ENCODE measurements around the gene TEX10.
A peak's percentile ranks its signal among the peaks of the same experiment; 100 is the strongest.

TEX10 gene

DNA sequence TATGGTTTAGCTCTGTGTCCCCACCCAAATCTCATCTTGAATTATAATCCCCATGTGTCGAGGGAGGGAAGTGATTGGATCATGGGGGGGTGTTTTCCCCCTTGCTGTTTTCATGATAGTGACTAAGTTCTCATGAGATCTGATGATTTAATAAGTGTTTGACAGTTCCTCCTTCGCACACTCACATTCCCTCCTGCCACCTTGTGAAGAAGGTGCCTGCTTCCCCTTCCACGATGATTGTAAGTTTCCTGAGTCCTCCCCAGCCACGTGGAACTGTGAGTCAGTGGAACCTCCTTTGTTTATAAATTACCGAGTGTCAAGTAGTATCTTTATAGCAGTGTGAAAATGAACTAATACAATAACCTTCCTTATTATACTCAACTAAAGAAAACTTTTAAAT, 24.3 kb upstream of the TEX10 start:
- no peak overlapping the region for H4K91ac ChIP-seq (ENCODE audit: low read depth, low read length, poor library complexity)
- no peak overlapping the region for H3K27ac ChIP-seq (replicated peaks; ENCODE audit: low read length)
- no peaks in the 10 kb centered on the region for H3K27me3 ChIP-seq (ENCODE audit: control insufficient read depth in 3 of 3, insufficient read depth in 3 of 3, low read depth in 1 of 3, low read length in 3 of 3)
- no peak overlapping the region for H3K9ac ChIP-seq (ENCODE audit: low read depth, low read length, poor library complexity)
- no peaks in the 10 kb centered on the region for H3K36me3 ChIP-seq (replicated peaks in 1 of 2; ENCODE audit: control insufficient read depth in 2 of 2, insufficient read depth in 2 of 2, low read length in 2 of 2)
- no peak overlapping the region for H2BK15ac ChIP-seq (ENCODE audit: low read length)
- H2BK120ac ChIP-seq (ENCODE audit: low read depth, low read length) = no peak overlapping the region
- no peak overlapping the region for H3K4me3 ChIP-seq (ENCODE audit: low read length in 2 of 2)
- no CpG with 5 or more reads among the region's 5 CpGs for WGBS, 2 donors (ENCODE audit: extremely low coverage in 2 of 2, insufficient read length in 2 of 2, insufficient replicate concordance in 1 of 2)
- H3K4me1 ChIP-seq (ENCODE audit: control insufficient read depth in 2 of 2, insufficient read depth in 1 of 2, low read depth in 1 of 2, low read length in 2 of 2) = no peaks in the 10 kb centered on the region
- peaks cover 2 to 17% of the 10 kb centered on the region in 2 donors for H3K9me3 ChIP-seq (replicated peaks in 1 of 2; ENCODE audit: control insufficient read depth in 2 of 2, insufficient read depth in 1 of 2, low read depth in 1 of 2, low read length in 2 of 2)
- H3K4ac ChIP-seq (ENCODE audit: low read length) = no peak overlapping the region
- H2AFZ ChIP-seq (ENCODE audit: low read length) = no peak overlapping the region
- H3K14ac ChIP-seq (ENCODE audit: low read length) = no peak overlapping the region
- H4K8ac ChIP-seq (ENCODE audit: low read depth, low read length) = no peak overlapping the region
- no peak overlapping the region for H3K18ac ChIP-seq (ENCODE audit: low read length)
- H2AK5ac ChIP-seq (ENCODE audit: low read depth, low read length) = no peak overlapping the region
- no peak overlapping the region for H3K4me2 ChIP-seq (ENCODE audit: insufficient read depth, low read length, poor library complexity, severe bottlenecking)
- H3K79me1 ChIP-seq (ENCODE audit: low read depth, low read length) = no peaks in the 10 kb centered on the region
- H2BK5ac ChIP-seq (ENCODE audit: low read length) = no peak overlapping the region
- DNase-seq (ENCODE audit: low spot score) = no peak
- H2BK12ac ChIP-seq (ENCODE audit: low read length) = no peak overlapping the region
- H3K23ac ChIP-seq (ENCODE audit: low read depth, low read length, poor library complexity) = no peak overlapping the region

DNA sequence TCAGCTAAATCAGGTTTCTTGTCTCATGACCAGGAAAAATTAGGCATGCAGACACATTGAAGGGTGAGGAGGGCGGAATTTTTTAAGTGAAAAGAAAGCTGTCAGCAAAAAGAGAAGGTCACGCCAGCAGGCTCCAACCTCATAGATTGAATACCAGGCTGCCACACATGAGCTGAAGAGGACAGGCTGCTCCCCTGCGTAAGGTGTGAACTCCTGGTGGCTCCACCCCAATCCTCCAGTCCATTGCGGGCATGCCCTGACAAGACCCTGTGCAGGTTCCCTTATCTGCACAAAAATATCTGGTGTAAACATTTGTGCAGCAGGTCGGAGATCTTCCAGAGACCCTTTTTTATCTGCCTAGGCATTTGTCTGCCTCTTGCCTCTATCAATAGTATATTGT, 22.9 kb upstream of the TEX10 start:
- Histone ChIP-seq H4K91ac (ENCODE audit: low read depth, low read length, poor library complexity) (no peak overlapping the region), H2BK120ac (ENCODE audit: low read depth, low read length) (no peak overlapping the region), H3K23ac (ENCODE audit: low read depth, low read length, poor library complexity) (no peak overlapping the region), H4K8ac (ENCODE audit: low read depth, low read length) (no peak overlapping the region), H2BK5ac (ENCODE audit: low read length) (no peak overlapping the region), H3K4me1 (ENCODE audit: control insufficient read depth in 2 of 2, insufficient read depth in 1 of 2, low read depth in 1 of 2, low read length in 2 of 2) (no peaks in the 10 kb centered on the region), H3K14ac (ENCODE audit: low read length) (no peak overlapping the region), H3K36me3 (replicated peaks in 1 of 2; ENCODE audit: control insufficient read depth in 2 of 2, insufficient read depth in 2 of 2, low read length in 2 of 2) (no peaks in the 10 kb centered on the region), H3K27ac (replicated peaks; ENCODE audit: low read length) (no peak overlapping the region), H3K9me3 (replicated peaks in 1 of 2; ENCODE audit: control insufficient read depth in 2 of 2, insufficient read depth in 1 of 2, low read depth in 1 of 2, low read length in 2 of 2) (peaks cover 2 to 20% of the 10 kb centered on the region in 2 donors), H2AK5ac (ENCODE audit: low read depth, low read length) (no peak overlapping the region), H3K79me1 (ENCODE audit: low read depth, low read length) (no peaks in the 10 kb centered on the region), H3K4me2 (ENCODE audit: insufficient read depth, low read length, poor library complexity, severe bottlenecking) (no peak overlapping the region), H3K18ac (ENCODE audit: low read length) (peak overlapping the region; percentile 15), H2AFZ (ENCODE audit: low read length) (no peak overlapping the region), H2BK15ac (ENCODE audit: low read length) (no peak overlapping the region), H2BK12ac (ENCODE audit: low read length) (no peak overlapping the region), H3K4me3 (ENCODE audit: low read length in 2 of 2) (no peak overlapping the region), H3K27me3 (ENCODE audit: control insufficient read depth in 3 of 3, insufficient read depth in 3 of 3, low read depth in 1 of 3, low read length in 3 of 3) (no peaks in the 10 kb centered on the region), H3K4ac (ENCODE audit: low read length) (no peak overlapping the region), H3K9ac (ENCODE audit: low read depth, low read length, poor library complexity) (no peak overlapping the region)
- DNase-seq (ENCODE audit: low spot score) = no peak
- no CpG with 5 or more reads among the region's 5 CpGs for WGBS, 2 donors (ENCODE audit: extremely low coverage in 2 of 2, insufficient read length in 2 of 2, insufficient replicate concordance in 1 of 2)

DNA sequence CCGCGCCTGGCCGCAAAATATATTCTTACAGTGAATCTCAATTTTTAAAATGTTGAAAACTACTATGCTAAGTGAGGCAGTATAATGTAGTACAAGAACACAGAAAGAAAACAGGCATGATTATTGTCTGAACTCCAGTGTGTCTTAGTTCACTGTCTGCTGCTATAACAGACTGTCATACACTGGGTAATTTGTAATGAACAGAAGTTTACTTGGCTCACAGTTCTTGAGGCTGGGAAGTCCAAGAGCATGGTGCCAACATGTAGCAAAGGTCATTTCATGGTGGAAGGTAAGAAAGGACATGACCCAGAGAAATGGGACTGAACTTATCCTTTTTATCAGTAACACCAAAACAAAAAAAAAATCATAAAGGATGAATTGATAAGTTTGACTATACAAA, 19.9 kb upstream of the TEX10 start:
- no peak overlapping the region for H3K27ac ChIP-seq (replicated peaks; ENCODE audit: low read length)
- no CpG with 5 or more reads among the region's 3 CpGs for WGBS, 2 donors (ENCODE audit: extremely low coverage in 2 of 2, insufficient read length in 2 of 2, insufficient replicate concordance in 1 of 2)
- no peak overlapping the region for H2AFZ ChIP-seq (ENCODE audit: low read length)
- H3K9ac ChIP-seq (ENCODE audit: low read depth, low read length, poor library complexity) = no peak overlapping the region
- no peak overlapping the region for H3K4me3 ChIP-seq (ENCODE audit: low read length in 2 of 2)
- H2BK5ac ChIP-seq (ENCODE audit: low read length) = no peak overlapping the region
- no peak overlapping the region for H2BK12ac ChIP-seq (ENCODE audit: low read length)
- peaks cover 9 to 39% of the 10 kb centered on the region in 2 donors for H3K9me3 ChIP-seq (replicated peaks in 1 of 2; ENCODE audit: control insufficient read depth in 2 of 2, insufficient read depth in 1 of 2, low read depth in 1 of 2, low read length in 2 of 2)
- no peaks in the 10 kb centered on the region for H3K27me3 ChIP-seq (ENCODE audit: control insufficient read depth in 3 of 3, insufficient read depth in 3 of 3, low read depth in 1 of 3, low read length in 3 of 3)
- H4K91ac ChIP-seq (ENCODE audit: low read depth, low read length, poor library complexity) = no peak overlapping the region
- no peak overlapping the region for H3K14ac ChIP-seq (ENCODE audit: low read length)
- no peak overlapping the region for H2BK15ac ChIP-seq (ENCODE audit: low read length)
- DNase-seq (ENCODE audit: low spot score) = no peak
- no peak overlapping the region for H2AK5ac ChIP-seq (ENCODE audit: low read depth, low read length)
- no peak overlapping the region for H4K8ac ChIP-seq (ENCODE audit: low read depth, low read length)
- no peak overlapping the region for H2BK120ac ChIP-seq (ENCODE audit: low read depth, low read length)
- no peak overlapping the region for H3K23ac ChIP-seq (ENCODE audit: low read depth, low read length, poor library complexity)
- no peaks in the 10 kb centered on the region for H3K4me1 ChIP-seq (ENCODE audit: control insufficient read depth in 2 of 2, insufficient read depth in 1 of 2, low read depth in 1 of 2, low read length in 2 of 2)
- no peaks in the 10 kb centered on the region for H3K79me1 ChIP-seq (ENCODE audit: low read depth, low read length)
- H3K4ac ChIP-seq (ENCODE audit: low read length) = no peak overlapping the region
- H3K4me2 ChIP-seq (ENCODE audit: insufficient read depth, low read length, poor library complexity, severe bottlenecking) = no peak overlapping the region
- peaks cover 0 to 6% of the 10 kb centered on the region in 2 donors for H3K36me3 ChIP-seq (replicated peaks in 1 of 2; ENCODE audit: control insufficient read depth in 2 of 2, insufficient read depth in 2 of 2, low read length in 2 of 2)
- H3K18ac ChIP-seq (ENCODE audit: low read length) = no peak overlapping the region

- no peak overlapping the region for H3K4me2 ChIP-seq (ENCODE audit: insufficient read depth, low read length, poor library complexity, severe bottlenecking)
- no peak overlapping the region for H2BK15ac ChIP-seq (ENCODE audit: low read length)
- H3K9me3 ChIP-seq (replicated peaks in 1 of 2; ENCODE audit: control insufficient read depth in 2 of 2, insufficient read depth in 1 of 2, low read depth in 1 of 2, low read length in 2 of 2) = peaks cover 7 to 33% of the 10 kb centered on the region in 2 donors
- H2BK5ac ChIP-seq (ENCODE audit: low read length) = no peak overlapping the region
- H3K27me3 ChIP-seq (ENCODE audit: control insufficient read depth in 3 of 3, insufficient read depth in 3 of 3, low read depth in 1 of 3, low read length in 3 of 3) = no peaks in the 10 kb centered on the region
- no peak overlapping the region for H2BK120ac ChIP-seq (ENCODE audit: low read depth, low read length)
- no peak overlapping the region for H4K91ac ChIP-seq (ENCODE audit: low read depth, low read length, poor library complexity)
- no peak overlapping the region for H3K9ac ChIP-seq (ENCODE audit: low read depth, low read length, poor library complexity)
- no peak overlapping the region for H2AFZ ChIP-seq (ENCODE audit: low read length)
- no peaks in the 10 kb centered on the region for H3K79me1 ChIP-seq (ENCODE audit: low read depth, low read length)
- H3K4ac ChIP-seq (ENCODE audit: low read length) = no peak overlapping the region
- no peak overlapping the region for H3K18ac ChIP-seq (ENCODE audit: low read length)
- no peak overlapping the region for H3K23ac ChIP-seq (ENCODE audit: low read depth, low read length, poor library complexity)
- no peak overlapping the region for H4K8ac ChIP-seq (ENCODE audit: low read depth, low read length)
- no peaks in the 10 kb centered on the region for H3K4me1 ChIP-seq (ENCODE audit: control insufficient read depth in 2 of 2, insufficient read depth in 1 of 2, low read depth in 1 of 2, low read length in 2 of 2)
- H3K27ac ChIP-seq (replicated peaks; ENCODE audit: low read length) = no peak overlapping the region
- peaks cover 0 to 6% of the 10 kb centered on the region in 2 donors for H3K36me3 ChIP-seq (replicated peaks in 1 of 2; ENCODE audit: control insufficient read depth in 2 of 2, insufficient read depth in 2 of 2, low read length in 2 of 2)
- H2AK5ac ChIP-seq (ENCODE audit: low read depth, low read length) = no peak overlapping the region
- H3K14ac ChIP-seq (ENCODE audit: low read length) = no peak overlapping the region
- DNase-seq (ENCODE audit: low spot score) = no peak
- no CpG with 5 or more reads among the region's 7 CpGs for WGBS, 2 donors (ENCODE audit: extremely low coverage in 2 of 2, insufficient read length in 2 of 2, insufficient replicate concordance in 1 of 2)
- H2BK12ac ChIP-seq (ENCODE audit: low read length) = no peak overlapping the region
- H3K4me3 ChIP-seq (ENCODE audit: low read length in 2 of 2) = no peak overlapping the region
Measured at GRCh38 chr9:100370064-100370723, 17.5 kb upstream of the TEX10 start.
